Measurements from ENCODE around the gene DLD. TPM values are rescaled to one million over a fixed set of nuclear protein-coding genes. Genes with fewer than 3 reads are reported as not detected.

DLD gene
- total and polyA plus RNA-seq, 4 donors: 19.3 to 101 (median 80.2) TPM

Other genes starting within 250 kb of the DLD start
- gene SLC26A4, start 230.4 kb upstream of the DLD start, total RNA-seq: 1 to 10 TPM; 2.2 to 5.1 TPM
- gene SLC26A4, start 230.4 kb upstream of the DLD start, polyA plus RNA-seq: 1 to 10 TPM in 1 of 2 donors, under 1 TPM in 1; 0.28 to 8.7 TPM
- 10 to 100 TPM; 19.7 to 25.2 TPM for gene CBLL1, start 147.0 kb upstream of the DLD start, total RNA-seq
- gene CBLL1, start 147.0 kb upstream of the DLD start, polyA plus RNA-seq: 10 to 100 TPM in 1 of 2 donors, 1 to 10 TPM in 1; 5.2 to 10.5 TPM
- gene SLC26A3, start 88.0 kb upstream of the DLD start, total RNA-seq: under 1 TPM in 1 of 2 donors, not detected in 1; 0.31 TPM
- under 1 TPM in 1 of 2 donors, not detected in 1; 0.28 TPM for gene SLC26A3, start 88.0 kb upstream of the DLD start, polyA plus RNA-seq
- gene LAMB1, start 112.0 kb downstream of the DLD start, total RNA-seq: 100 to 1,000 TPM; 244 to 285 TPM
- gene LAMB1, start 112.0 kb downstream of the DLD start, polyA plus RNA-seq: 100 to 1,000 TPM in 1 of 2 donors, 10 to 100 TPM in 1; 95.9 to 103 TPM
- gene LAMB4, start 239.2 kb downstream of the DLD start, total RNA-seq: under 1 TPM; 0.40 to 0.63 TPM
- under 1 TPM; 0.06 to 0.16 TPM for gene LAMB4, start 239.2 kb downstream of the DLD start, polyA plus RNA-seq

Measured in lung (tissue), 4 donors.